ENCODE measurements around the gene SFXN1. TPM values are rescaled to one million over a fixed set of nuclear protein-coding genes. Genes with fewer than 3 reads are reported as not detected.

SFXN1 gene
- total and polyA plus RNA-seq, 2 donors (not counting 3 experiments of a cell fraction or from before 2014, with no cell fraction given), result 61.7 to 69.3 TPM

DNA sequence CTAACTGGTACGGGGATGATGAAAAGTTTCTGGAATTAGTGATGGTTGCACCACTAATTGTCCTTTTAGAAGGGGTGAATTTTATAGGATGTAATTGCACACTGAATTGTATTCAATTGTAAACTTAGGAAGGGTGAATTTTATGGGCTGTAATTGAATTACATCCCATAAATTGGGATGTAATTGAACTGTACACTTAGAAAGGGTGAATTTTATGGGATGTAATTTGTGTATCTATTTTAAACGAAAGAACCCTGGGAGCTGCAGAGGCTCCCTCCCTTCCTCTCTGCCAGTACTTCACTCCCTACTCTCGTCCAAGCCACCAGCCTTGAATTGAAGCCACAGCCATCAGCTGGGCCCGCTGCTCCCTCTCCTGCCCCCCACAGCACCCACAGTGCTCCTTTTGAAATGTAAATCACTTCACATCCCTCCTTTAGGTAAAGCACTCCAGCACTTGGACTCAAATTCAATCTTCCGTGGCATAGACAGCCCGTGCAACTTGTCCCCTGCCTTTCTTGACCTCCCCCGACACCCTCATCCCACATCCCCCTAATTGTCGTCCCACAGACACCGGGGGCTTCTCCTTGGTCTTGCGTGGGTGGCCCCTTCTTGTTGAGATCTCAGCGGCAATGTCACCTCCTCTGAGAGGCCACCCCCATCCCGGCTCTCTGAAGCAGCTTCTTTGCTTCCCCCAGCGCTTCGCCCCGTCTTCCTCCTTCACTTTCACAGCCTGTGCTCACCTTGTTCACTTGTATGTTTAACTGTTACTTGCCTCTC is 95.3 kb downstream of the SFXN1 start:
- no peak for DNase-seq (ENCODE audit: low read depth, low spot score)
- TF ChIP-seq JUN (IDR thresholded peaks at IDR 0.05; ENCODE audit: borderline replicate concordance, insufficient read depth, insufficient read length, low read depth) (no peak), MYC (IDR thresholded peaks at IDR 0.05; ENCODE audit: low read depth, low read length) (no peak), GATA2 (IDR thresholded peaks at IDR 0.05; ENCODE audit: insufficient read depth, insufficient read length, low read depth, low read length) (no peak), EZH2 (IDR thresholded peaks at IDR 0.05; ENCODE audit: borderline replicate concordance, low read depth, low read length, severe bottlenecking) (no peak), POLR2A (IDR thresholded peaks at IDR 0.05; ENCODE audit: low read depth, low read length) (no peak), FOS (IDR thresholded peaks at IDR 0.05; ENCODE audit: borderline replicate concordance, insufficient read depth, low read length) (no peak), POLR2AphosphoS5 (IDR thresholded peaks at IDR 0.05; ENCODE audit: insufficient read depth, low read depth, low read length) (no peak)
- TF ChIP-seq, protein P1, sequence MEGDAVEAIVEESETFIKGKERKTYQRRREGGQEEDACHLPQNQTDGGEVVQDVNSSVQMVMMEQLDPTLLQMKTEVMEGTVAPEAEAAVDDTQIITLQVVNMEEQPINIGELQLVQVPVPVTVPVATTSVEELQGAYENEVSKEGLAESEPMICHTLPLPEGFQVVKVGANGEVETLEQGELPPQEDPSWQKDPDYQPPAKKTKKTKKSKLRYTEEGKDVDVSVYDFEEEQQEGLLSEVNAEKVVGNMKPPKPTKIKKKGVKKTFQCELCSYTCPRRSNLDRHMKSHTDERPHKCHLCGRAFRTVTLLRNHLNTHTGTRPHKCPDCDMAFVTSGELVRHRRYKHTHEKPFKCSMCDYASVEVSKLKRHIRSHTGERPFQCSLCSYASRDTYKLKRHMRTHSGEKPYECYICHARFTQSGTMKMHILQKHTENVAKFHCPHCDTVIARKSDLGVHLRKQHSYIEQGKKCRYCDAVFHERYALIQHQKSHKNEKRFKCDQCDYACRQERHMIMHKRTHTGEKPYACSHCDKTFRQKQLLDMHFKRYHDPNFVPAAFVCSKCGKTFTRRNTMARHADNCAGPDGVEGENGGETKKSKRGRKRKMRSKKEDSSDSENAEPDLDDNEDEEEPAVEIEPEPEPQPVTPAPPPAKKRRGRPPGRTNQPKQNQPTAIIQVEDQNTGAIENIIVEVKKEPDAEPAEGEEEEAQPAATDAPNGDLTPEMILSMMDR (IDR thresholded peaks at IDR 0.05; ENCODE audit: extremely low read depth in 1 of 2, insufficient read depth in 1 of 2, low read depth in 1 of 2, low read length in 2 of 2), result no peak
- TF ChIP-seq, protein P2, sequence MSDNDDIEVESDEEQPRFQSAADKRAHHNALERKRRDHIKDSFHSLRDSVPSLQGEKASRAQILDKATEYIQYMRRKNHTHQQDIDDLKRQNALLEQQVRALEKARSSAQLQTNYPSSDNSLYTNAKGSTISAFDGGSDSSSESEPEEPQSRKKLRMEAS (IDR thresholded peaks at IDR 0.05; ENCODE audit: insufficient read depth, insufficient read length), result no peak
- Histone ChIP-seq H4K20me1 (replicated peaks; ENCODE audit: control insufficient read depth, extremely low read depth, insufficient read depth, low read length) (no peaks in the 10 kb centered on the region), H3K4me3 (replicated peaks in 1 of 3; ENCODE audit: insufficient read depth in 1 of 3, low read depth in 1 of 3, low read length in 3 of 3) (no peak overlapping the region), H3K4me2 (ENCODE audit: insufficient read depth, low read length) (no peak overlapping the region), H3K79me2 (ENCODE audit: control insufficient read depth, insufficient read depth, low read length) (no peaks in the 10 kb centered on the region), H3K9ac (replicated peaks; ENCODE audit: extremely low read depth, insufficient read depth, low read length) (no peak overlapping the region), H3K4me1 (ENCODE audit: control insufficient read depth, extremely low read depth, insufficient read depth, low read length) (no peaks in the 10 kb centered on the region), H3K27ac (ENCODE audit: insufficient read depth, low read depth, low read length) (no peak overlapping the region), H3K27me3 (ENCODE audit: control insufficient read depth in 2 of 2, insufficient read depth in 2 of 2, low read length in 2 of 2) (no peaks in the 10 kb centered on the region), H3K9me1 (replicated peaks; ENCODE audit: control insufficient read depth, extremely low read depth, insufficient read depth, low read length) (no peaks in the 10 kb centered on the region), H3K36me3 (ENCODE audit: control insufficient read depth in 2 of 2, extremely low read depth in 1 of 2, insufficient read depth in 2 of 2, low read length in 2 of 2) (no peaks in the 10 kb centered on the region), H3K9me3 (replicated peaks; ENCODE audit: control insufficient read depth, insufficient read depth, low read length) (no peaks in the 10 kb centered on the region), H2AFZ (ENCODE audit: low read depth, low read length) (no peak overlapping the region)
- dilution Hi-C loops (cut with MboI; ENCODE audit: extremely low pct_ligation_motif_present, low sequenced_read_pairs), result no loop called here
- ChIA-PET POLR2A (no interaction called here), CTCF (no interaction called here)
- intact Hi-C loops (cut with micrococcal nuclease), result no loop called here
- no TSS peak for BruUV-seq (replicated peaks)
- FAIRE-seq, result no peak
